Muscle of arm (tissue), 12 donors: ENCODE data around the gene SLC10A7. TPM values are rescaled to one million over a fixed set of nuclear protein-coding genes. Genes with fewer than 3 reads are reported as not detected.

ENCODE experiments used
- DNase-seq: peaks from one replicate; pipeline ENCODE4 v3.0.0-alpha.2; 2013
- polyA plus RNA-seq, 12 donors: library from polyadenylated mRNA; unstranded; fragments of 120-200 nt; gene quantifications; one replicate each; pipeline ENCODE4 v1.2.1, GENCODE V29; 2013; ENCODE audit not compliant: insufficient read length in 12 of 12

SLC10A7 gene
- polyA plus RNA-seq, 12 donors: 4.1 to 14.2 (median 9.1) TPM; not detected in 1

GRCh38 chr4:146260521-146260920, 261.2 kb downstream of the SLC10A7 start:
- DNase-seq: no peak

GRCh38 chr4:146257511-146257910, 264.2 kb downstream of the SLC10A7 start:
- DNase-seq: no peak

- no peak for DNase-seq
Observed at GRCh38 chr4:146256328-146256727, 265.4 kb downstream of the SLC10A7 start.

- no peak for DNase-seq
Observed at GRCh38 chr4:146255874-146256273, 265.9 kb downstream of the SLC10A7 start.

GRCh38 chr4:146255463-146255862, 266.3 kb downstream of the SLC10A7 start:
- DNase-seq: no peak

GRCh38 chr4:146252969-146253611, 268.6 kb downstream of the SLC10A7 start:
- no peak for DNase-seq

- DNase-seq: no peak
Observed at GRCh38 chr4:146247356-146247755, 274.4 kb downstream of the SLC10A7 start.

GRCh38 chr4:146246381-146246780, 275.4 kb downstream of the SLC10A7 start:
- no peak for DNase-seq

GRCh38 chr4:146245850-146246249, 275.9 kb downstream of the SLC10A7 start:
- peak; percentile 65 for DNase-seq

- no peak for DNase-seq
Observed at GRCh38 chr4:146245246-146245645, 276.5 kb downstream of the SLC10A7 start.

- no peak for DNase-seq
Observed at GRCh38 chr4:146244496-146244895, 277.2 kb downstream of the SLC10A7 start.

GRCh38 chr4:146243883-146244277, 277.9 kb downstream of the SLC10A7 start:
- DNase-seq: no peak

- no peak for DNase-seq
Observed at GRCh38 chr4:146243141-146243882, 278.4 kb downstream of the SLC10A7 start.

GRCh38 chr4:146238107-146238506, 283.6 kb downstream of the SLC10A7 start:
- DNase-seq: peak; percentile 49

- DNase-seq: no peak
Observed at GRCh38 chr4:146237092-146237491, 284.6 kb downstream of the SLC10A7 start.

GRCh38 chr4:146236216-146236615, 285.5 kb downstream of the SLC10A7 start:
- DNase-seq: peak; percentile 49

- no peak for DNase-seq
Observed at GRCh38 chr4:146235654-146236177, 286.0 kb downstream of the SLC10A7 start.

GRCh38 chr4:146232131-146232722, 289.5 kb downstream of the SLC10A7 start:
- no peak for DNase-seq

GRCh38 chr4:146229406-146229805, 292.3 kb downstream of the SLC10A7 start:
- DNase-seq: no peak

GRCh38 chr4:146224326-146224966, 297.3 kb downstream of the SLC10A7 start:
- DNase-seq: no peak

GRCh38 chr4:146222313-146222712, 299.4 kb downstream of the SLC10A7 start:
- DNase-seq: no peak

GRCh38 chr4:146214238-146214637, 307.5 kb downstream of the SLC10A7 start, which contains the start of gene REELD1:
Gene REELD1 (plus strand): TSS chr4:146214538. CDS start chr4:146216953, 2,415 bp downstream.
- no peak for DNase-seq
